HFFc6 (cell line): ENCODE results near the gene KLF7. TPM values are rescaled to one million over a fixed set of nuclear protein-coding genes. Genes with fewer than 3 reads are reported as not detected.

Experiments used
- DNase-seq: peaks from one replicate; pipeline ENCODE4 v3.0.0-alpha.2; 2018
- H3K27ac Mint-ChIP-seq: 2 replicates; pipeline ENCODE4 v1.8.0; 2020; ENCODE audit warnings: mild to moderate bottlenecking, mixed read lengths
- H3K27me3 Mint-ChIP-seq: 2 replicates; pipeline ENCODE4 v1.8.0; 2021; ENCODE audit warnings: mild to moderate bottlenecking, moderate library complexity, mixed read lengths; ENCODE audit not compliant: insufficient read depth
- H3K36me3 Mint-ChIP-seq: 2 replicates; pipeline ENCODE4 v1.8.0; 2021; ENCODE audit warnings: low read depth, mixed read lengths
- H3K4me1 Mint-ChIP-seq: 2 replicates; pipeline ENCODE4 v1.8.0; 2020; ENCODE audit warnings: low read depth, mixed read lengths
- H3K4me3 Mint-ChIP-seq: 2 replicates; pipeline ENCODE4 v1.8.0; 2020; ENCODE audit warnings: mild to moderate bottlenecking, moderate library complexity, mixed read lengths
- H3K9me3 Mint-ChIP-seq: 2 replicates; pipeline ENCODE4 v1.8.0; 2020; ENCODE audit warnings: mild to moderate bottlenecking, mixed read lengths
- total RNA-seq, 6 experiments: library from RNA; stranded (reverse); fragmentation: NEBNext Ultra II Directional; extraction: Animal tissue kit (Norgen Biotek cat#: 25700); gene quantifications; 2 replicates in 1 of 6; 3 replicates in 5 of 6; pipeline ENCODE4 v1.2.3, GENCODE V29; 2021
- TF ChIP-seq, protein P1 (sequence below): fragments of 200-600 bp; sonication (generic); IDR thresholded peaks from 2 replicates; pipeline ENCODE4 v1.5.0; 2021; ENCODE audit warnings: antibody characterized with exemption, mild to moderate bottlenecking

Gene KLF7
- total RNA-seq, 6 experiments from 2014 or later: 29.4 to 45.0 (median 34.0) TPM

DNA sequence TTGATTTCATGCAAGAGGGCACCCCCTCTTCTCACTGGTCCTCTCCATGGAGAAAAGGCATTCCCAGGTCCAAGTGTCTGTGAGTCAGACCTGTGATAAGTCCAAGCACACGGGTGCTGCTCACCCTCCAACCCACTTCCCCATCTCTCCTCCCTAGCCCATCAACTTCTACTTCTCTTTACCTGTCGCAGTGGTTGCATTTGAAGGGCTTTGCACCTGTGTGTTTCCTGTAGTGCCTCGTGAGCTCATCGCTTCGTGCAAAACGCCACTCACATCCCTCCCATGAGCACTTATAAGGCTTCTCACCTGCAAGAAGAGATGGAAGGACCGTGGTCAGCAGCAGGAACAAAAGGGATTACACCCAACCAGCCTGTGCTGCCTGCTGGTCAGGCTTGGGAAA lies 77.5 kb downstream of the KLF7 start:
- peaks cover 37% of the 10 kb centered on the region for H3K4me1 Mint-ChIP-seq
- H3K27ac Mint-ChIP-seq: no peak overlapping the region
- peaks cover 43% of the 10 kb centered on the region for H3K36me3 Mint-ChIP-seq
- no peak overlapping the region for H3K4me3 Mint-ChIP-seq
- TF ChIP-seq, protein P1, sequence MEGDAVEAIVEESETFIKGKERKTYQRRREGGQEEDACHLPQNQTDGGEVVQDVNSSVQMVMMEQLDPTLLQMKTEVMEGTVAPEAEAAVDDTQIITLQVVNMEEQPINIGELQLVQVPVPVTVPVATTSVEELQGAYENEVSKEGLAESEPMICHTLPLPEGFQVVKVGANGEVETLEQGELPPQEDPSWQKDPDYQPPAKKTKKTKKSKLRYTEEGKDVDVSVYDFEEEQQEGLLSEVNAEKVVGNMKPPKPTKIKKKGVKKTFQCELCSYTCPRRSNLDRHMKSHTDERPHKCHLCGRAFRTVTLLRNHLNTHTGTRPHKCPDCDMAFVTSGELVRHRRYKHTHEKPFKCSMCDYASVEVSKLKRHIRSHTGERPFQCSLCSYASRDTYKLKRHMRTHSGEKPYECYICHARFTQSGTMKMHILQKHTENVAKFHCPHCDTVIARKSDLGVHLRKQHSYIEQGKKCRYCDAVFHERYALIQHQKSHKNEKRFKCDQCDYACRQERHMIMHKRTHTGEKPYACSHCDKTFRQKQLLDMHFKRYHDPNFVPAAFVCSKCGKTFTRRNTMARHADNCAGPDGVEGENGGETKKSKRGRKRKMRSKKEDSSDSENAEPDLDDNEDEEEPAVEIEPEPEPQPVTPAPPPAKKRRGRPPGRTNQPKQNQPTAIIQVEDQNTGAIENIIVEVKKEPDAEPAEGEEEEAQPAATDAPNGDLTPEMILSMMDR: no peak
- DNase-seq: no peak
- no peaks in the 10 kb centered on the region; the same call in none of the 2 replicates for H3K27me3 Mint-ChIP-seq
- no peaks in the 10 kb centered on the region for H3K9me3 Mint-ChIP-seq

DNA sequence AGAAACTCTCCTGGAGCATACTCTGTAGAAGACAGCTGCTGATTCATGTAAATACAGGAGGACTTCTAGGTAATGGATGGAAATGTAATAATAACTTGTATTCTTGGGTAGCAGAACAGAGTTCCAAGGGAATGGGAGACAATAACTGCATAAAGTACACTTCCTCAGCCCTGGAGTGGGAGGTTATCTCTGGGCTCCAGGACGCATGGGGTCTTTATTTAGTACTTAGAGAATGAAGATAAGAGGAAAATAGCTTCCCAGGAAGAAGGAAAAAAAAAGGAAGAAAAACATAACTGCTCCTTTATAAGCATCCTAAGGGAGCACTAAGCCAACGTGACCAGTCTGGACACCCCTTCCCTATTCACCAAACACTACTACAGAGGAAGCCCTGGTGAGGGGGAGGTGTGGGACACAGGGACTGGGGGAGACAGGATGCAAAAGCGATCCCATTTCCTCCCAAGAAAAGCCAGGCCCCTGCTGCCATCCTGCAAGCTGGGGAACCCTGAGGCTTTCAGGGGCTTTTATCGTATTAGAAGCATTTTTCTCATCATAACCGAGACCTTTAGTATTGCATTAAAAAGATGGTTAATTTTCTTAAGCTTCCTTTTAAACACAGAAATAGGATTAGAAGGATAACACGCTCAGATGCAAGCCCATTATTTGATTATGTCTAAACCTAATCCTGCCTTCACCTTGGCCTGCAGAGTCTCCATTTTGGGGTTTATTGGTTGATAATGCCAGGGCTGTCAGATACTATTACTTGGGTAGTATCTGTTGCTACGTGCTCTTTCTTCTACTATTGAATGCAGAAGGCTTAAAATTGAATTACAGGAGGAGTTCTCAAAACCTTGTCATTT lies 78.5 kb downstream of the KLF7 start:
- no peak overlapping the region for H3K27ac Mint-ChIP-seq
- peaks cover 36% of the 10 kb centered on the region for H3K4me1 Mint-ChIP-seq
- H3K27me3 Mint-ChIP-seq: no peaks in the 10 kb centered on the region; the same call in 1 of the 2 replicates
- TF ChIP-seq, protein P1: no peak
- H3K4me3 Mint-ChIP-seq: no peak overlapping the region
- peaks cover 46% of the 10 kb centered on the region for H3K36me3 Mint-ChIP-seq
- no peak for DNase-seq
- H3K9me3 Mint-ChIP-seq: no peaks in the 10 kb centered on the region

DNA sequence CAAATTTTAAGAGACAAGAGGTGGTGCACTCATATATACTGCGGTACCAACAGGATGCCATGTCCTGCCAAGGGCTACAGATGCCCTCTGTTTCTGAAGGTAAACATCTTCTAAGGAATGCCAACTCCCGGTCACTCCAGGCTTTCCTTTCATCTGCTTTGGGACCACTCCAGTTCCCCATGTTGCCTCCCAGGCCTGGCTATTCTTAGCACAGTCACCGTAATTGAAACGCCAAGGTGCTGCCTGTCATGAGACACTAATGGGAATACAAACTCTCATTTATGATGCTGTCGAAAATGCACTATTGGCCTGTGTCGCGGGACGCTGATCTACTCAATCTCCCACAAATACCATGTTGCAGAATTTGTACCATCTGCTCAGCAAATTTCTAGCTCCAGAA lies 79.6 kb downstream of the KLF7 start:
- no peak overlapping the region for H3K4me3 Mint-ChIP-seq
- H3K27me3 Mint-ChIP-seq: no peaks in the 10 kb centered on the region
- H3K36me3 Mint-ChIP-seq: peaks cover 58% of the 10 kb centered on the region
- no peak overlapping the region for H3K27ac Mint-ChIP-seq
- peaks cover 30% of the 10 kb centered on the region for H3K4me1 Mint-ChIP-seq
- TF ChIP-seq, protein P1: no peak
- H3K9me3 Mint-ChIP-seq: no peaks in the 10 kb centered on the region
- DNase-seq: no peak

DNA sequence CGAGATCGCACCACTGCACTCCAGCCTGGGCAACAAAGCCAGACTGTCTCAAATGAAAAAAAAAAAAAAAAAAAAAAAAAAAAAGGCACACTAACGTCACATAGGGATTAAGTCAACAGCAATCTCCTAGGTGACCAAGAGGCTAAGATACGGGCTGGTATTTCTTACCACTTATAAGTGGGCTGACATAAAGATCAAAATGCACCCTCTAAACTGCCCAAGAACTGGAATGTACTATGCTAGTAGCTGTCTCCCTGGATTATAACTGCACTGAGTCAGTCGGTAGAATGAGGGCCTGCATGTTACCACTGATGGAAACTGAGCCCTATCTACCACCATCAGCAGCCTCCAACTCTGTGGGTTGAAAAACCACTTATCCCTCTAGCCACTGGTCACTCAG lies 80.6 kb downstream of the KLF7 start:
- no peak for DNase-seq
- H3K4me1 Mint-ChIP-seq: peaks cover 23% of the 10 kb centered on the region
- H3K4me3 Mint-ChIP-seq: no peak overlapping the region
- no peaks in the 10 kb centered on the region for H3K27me3 Mint-ChIP-seq
- H3K27ac Mint-ChIP-seq: no peak overlapping the region
- no peaks in the 10 kb centered on the region for H3K9me3 Mint-ChIP-seq
- TF ChIP-seq, protein P1: no peak
- peaks cover 68% of the 10 kb centered on the region for H3K36me3 Mint-ChIP-seq

DNA sequence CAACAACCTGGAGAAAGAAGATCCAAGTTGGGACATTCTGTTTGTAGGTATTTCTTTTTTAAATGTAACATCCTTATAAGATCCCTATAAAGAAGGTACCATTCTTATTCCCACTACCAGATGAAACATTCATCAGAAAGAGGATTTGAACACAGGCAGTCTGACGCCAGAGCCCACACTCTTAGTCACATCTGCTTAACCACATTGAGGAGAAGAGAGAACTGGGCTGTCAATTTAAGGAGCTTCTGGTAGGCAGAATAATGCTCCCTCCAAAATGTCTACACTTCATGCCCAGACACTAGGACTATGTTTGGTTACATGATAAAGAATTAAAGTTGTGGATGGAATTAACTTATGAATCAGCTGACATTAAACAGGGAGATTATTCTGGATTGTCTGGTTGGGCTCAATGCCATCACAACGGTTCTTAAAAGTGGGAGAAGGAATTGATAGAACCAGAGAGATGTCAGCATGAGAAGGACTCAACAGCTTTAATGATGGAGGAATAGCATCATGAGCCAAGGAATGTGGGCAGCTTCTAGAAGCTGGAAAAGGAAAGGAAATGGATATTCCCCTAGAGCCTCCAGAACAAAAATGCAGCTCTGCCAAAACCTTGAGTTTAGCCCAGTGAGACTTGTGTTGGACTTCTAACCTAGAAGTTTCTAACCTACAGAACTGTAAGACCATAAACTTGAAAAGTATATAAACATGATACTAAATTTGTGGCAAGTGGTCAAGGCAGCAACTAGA lies 82.2 kb downstream of the KLF7 start:
- Mint-ChIP-seq H3K4me1 (peaks cover 10% of the 10 kb centered on the region), H3K36me3 (peaks cover 77% of the 10 kb centered on the region), H3K9me3 (no peaks in the 10 kb centered on the region), H3K4me3 (no peak overlapping the region), H3K27ac (no peak overlapping the region), H3K27me3 (no peaks in the 10 kb centered on the region)
- TF ChIP-seq, protein P1: no peak
- no peak for DNase-seq
